NK-92 treated with Interleukin-12 subunit alpha and Interleukin-12 subunit beta, amount 100 ng/mL, for 24 hours (cell line): ENCODE results near the gene CREB5.
"Not testable (repeated sequence)": the region's sequence is repeated elsewhere in the genome, so short reads cannot be mapped to it uniquely, and the experiment has no call there.

Source experiments
- DNase-seq: peaks from one replicate; lab custom pipeline; 2025; lab: John Stamatoyannopoulos, UW

Gene CREB5

DNA sequence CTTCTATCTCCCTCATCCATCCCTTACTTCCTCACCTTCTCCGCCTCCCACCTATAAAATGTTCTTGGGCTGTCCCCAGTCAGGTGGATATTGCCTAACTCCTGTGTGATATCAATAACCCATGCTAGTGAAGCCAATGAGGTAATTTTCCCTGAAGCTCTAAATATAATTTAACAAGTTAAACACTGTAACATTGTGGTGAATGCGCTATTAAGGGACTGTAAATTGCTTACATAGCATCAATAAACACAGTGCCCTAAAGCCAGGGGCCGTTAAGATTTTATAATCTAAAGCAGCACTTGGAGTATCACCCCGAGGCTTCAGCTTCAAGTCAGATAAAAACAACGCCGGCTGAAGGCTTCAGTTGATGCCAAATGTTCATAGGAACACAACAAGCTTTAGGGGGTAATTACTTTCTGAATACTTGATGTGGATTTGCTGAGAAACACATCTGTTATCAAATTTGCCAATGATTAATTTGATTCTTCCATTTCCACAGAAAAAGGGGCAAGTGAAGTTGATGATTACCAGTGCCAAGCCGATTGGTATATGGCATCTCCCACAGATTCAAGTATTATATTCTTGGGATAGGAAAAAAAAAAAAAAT lies 138.4 kb downstream of the CREB5 start:
- DNase-seq: no peak

GRCh38 chr7:28551331-28551730 lies 139.0 kb downstream of the CREB5 start:
- no peak for DNase-seq

DNA sequence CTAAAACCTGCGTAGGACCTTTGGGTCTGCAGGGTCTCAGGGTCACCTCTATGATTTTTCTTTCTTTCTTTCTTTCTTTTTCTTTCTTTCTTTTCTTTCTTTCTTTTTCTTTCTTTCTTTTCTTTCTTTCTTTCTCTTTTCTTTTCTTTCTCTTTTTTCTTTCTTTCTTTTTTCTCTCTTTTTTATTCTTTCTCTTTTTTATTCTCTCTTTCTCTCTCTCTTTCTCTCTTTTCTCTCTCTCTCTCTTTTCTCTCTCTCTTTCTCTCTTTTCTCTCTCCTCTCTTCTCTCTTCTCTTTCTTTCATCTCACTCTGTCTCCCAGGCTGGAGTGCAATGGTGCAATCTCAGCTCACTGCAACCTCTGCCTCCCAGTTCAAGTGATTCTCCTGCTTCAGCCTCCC lies 139.4 kb downstream of the CREB5 start:
- not testable (repeated sequence) for DNase-seq

GRCh38 chr7:28554802-28555471 lies 142.6 kb downstream of the CREB5 start:
- no peak for DNase-seq

GRCh38 chr7:28556025-28556424 lies 143.7 kb downstream of the CREB5 start:
- DNase-seq: no peak

- no peak for DNase-seq
Observed at GRCh38 chr7:28556671-28557070, 144.4 kb downstream of the CREB5 start.

GRCh38 chr7:28558236-28558635 lies 145.9 kb downstream of the CREB5 start:
- DNase-seq: no peak

DNA sequence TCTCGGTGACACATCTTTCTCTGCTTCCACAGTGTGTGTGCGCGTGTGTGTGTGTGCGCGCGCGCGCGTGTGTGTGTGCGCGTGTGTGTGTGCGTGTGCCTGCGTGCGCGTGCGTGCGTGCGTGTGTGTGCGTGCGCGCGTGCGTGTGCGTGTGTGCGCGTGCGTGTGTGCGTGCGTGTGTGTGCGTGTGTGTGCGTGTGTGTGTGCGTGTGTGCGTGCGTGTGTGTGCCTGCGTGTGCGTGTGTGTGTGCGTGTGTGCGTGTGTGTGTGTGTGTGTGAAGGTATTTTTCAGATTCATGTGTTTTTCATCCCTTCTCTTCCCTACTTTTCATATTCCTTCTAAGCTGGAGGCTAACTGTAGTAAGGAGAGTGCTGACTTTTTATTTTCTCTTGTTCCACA lies 148.4 kb downstream of the CREB5 start:
- no peak for DNase-seq

DNA sequence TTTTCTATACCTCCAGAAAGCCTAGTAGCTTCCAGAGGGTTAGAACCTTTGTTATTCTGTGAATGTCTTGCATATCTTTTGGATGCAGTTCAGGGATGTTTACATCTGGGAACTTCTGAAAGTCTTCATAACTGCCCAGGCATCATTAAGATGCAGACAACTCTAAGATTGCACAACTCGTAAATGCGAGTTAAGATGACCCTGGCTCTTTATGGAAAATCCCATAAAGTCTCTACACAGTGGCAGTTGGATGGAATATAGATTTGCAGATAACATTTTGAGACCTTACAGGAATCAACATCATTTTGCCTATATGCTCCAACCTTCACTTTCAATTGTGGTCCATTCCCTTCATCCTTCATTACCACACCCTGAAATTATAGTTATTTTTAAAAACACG lies 151.7 kb downstream of the CREB5 start:
- no peak for DNase-seq

DNA sequence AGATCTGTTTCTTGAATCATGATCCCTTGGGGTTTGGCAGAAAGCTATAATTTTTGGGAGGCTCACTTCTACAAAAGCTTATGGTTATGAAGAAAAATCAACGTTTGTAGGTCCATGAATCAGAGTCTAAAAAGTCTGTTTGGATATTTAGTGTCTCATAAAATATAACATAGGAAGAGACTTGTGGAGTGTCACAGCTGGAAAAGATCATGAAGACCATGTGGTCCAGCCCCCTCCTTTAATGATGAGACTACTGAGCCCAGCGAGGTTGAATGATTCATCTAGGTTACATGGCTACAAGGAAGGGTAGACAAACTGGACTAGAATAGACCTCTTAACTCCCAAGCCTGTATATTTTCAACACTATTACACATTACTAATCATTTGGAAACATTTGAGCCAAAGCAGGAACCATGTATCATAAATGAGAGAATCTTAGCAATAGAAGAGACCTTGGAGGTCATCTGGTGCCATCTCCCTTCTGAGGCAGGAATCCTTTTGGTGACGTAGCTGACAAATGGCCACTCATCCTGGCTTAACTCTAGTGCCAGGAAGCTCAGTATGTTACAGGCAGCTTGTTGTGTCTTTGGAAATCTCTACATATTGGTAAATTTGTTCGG lies 152.5 kb downstream of the CREB5 start:
- DNase-seq: no peak

GRCh38 chr7:28565980-28566379 lies 153.7 kb downstream of the CREB5 start:
- DNase-seq: no peak

DNA sequence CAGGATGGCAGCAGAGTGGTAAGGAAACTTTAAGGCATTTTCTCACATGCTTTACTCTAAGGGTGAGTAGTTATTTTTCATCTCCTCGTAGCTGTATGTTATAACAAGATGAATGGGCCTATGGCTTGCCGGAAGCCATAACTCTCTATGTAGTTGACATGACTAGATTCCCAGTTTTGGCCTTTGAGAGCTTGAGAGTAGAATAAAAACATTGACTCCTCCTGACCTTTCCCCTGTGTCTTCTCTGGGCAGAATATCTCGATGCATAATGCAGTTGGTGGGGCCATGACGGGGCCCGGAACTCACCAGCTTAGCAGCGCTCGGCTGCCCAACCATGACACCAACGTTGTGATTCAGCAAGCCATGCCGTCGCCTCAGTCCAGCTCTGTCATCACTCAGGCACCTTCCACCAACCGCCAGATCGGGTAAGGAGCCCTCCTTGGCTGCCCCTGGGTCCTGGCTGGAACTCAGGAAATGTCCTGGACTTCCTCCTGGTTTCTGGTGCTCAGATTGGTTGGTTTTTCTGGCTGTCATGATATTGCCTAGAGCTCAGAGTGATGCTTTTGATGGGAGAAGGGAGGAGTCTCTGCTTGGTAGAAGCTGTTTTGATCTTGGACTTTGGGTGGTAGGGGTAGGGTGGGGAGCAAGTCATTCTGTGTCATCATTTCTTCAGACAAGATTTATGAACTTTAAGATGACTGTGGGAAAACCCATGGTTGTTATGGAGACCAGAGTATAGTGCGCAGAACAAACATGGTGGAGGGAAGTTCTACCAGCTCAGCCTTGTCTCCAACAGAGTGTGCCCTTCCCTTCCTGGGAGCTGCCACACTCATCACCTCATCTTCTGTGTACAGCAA lies 158.0 kb downstream of the CREB5 start:
- DNase-seq: no peak

- DNase-seq: no peak
Observed at GRCh38 chr7:28570970-28571288, 158.6 kb downstream of the CREB5 start.

DNA sequence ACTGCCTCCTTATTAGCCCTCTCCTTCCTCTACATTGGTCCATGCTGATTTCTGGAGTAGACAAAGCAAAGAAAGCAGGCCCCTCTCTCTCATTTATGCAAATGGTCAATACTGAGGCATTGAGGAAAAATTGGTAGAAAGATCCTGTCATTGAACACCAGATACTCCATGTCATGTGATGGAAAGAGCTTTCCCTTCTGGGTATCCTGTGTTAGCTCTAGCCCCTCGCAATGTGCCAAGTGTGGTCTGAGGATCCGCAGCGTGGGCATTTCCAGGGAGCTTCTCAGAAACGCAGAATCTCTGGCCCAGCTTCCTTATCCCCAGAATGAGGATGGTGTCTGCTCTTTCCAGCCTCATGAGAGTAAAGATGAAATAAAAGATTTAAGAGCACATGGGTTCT lies 159.1 kb downstream of the CREB5 start:
- DNase-seq: no peak

GRCh38 chr7:28572321-28573058 lies 160.2 kb downstream of the CREB5 start:
- no peak for DNase-seq

DNA sequence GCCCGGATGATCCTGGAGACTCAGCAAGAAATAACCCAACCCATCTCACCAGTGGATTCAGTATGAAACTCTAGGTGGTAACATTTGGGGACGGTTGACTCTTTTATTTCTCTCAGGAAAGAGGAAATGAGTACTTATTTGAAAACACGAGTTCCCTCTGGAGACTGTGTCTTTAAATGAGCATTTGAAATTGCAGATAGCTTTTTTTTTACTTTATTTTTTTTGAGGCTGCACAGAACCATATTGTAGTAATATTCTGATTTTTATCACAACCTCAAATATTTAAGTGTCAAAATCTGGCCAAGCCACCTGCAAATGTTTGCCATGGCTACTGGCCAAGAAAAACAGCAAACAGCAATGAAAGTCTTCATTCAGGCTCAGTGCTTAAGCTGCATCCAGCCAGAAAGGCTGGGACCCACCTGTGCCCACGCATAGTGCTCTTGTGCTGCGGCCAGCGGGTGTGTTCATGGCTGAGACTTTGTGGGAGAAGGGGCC lies 160.8 kb downstream of the CREB5 start:
- no peak for DNase-seq

- no peak for DNase-seq
Observed at GRCh38 chr7:28573651-28574301, 161.5 kb downstream of the CREB5 start.

DNA sequence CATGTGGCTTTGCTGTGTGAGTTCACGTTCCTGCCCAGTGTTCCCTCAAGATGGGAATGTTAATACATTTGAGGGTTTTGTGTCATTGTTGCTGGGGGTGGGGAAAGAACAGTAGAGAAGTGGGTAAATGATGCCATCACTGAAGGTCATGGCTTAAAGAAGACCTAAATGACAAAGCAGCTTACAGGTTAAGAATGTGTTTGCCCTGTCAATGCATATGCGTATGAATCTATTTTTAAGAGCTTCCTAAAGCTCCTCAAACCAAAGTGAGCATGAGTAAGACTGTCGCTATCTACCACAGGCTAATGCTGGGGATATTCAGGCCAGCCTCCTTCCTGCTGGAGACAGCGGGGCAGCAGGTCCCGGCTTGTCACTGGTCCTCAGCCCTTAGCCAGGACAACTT lies 162.9 kb downstream of the CREB5 start:
- no peak for DNase-seq

DNA sequence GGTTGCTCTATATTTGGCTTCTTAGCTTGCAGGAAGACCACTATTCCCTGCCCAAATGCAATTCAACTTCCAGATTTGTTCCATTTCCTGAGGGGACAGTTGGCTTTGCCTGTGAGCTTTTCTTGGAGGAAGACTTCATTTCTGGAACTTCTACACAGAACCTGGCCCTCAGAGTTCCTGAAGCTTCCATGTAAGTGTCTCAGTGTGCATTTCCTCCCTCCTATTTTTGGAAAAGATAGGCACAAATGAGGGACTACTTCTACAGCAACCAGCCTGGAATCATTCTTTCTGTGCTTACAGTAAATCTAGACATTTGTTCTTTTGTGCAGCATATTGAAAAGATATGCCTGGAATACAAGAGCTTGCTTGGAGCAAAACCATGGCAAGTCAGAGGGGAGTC lies 164.3 kb downstream of the CREB5 start:
- no peak for DNase-seq

DNA sequence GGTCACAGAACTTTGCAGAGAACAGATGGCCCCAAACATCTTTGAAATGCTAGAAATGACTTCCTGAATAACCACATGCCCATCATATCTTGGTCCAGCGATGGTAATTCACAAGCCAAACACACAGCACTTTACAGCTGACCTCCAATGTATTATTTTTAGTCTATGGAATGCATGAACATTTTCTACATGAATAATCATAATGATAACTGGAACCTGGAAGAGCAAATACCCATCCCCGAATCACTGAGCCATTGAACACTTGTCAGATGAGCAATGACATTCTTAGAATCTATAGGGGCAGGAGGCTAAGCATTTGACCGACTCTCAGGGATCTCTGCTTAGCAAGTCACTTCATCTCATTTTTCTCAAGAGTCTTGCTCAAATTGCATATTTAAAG lies 167.3 kb downstream of the CREB5 start:
- no peak for DNase-seq

GRCh38 chr7:28580665-28581064 lies 168.3 kb downstream of the CREB5 start:
- no peak for DNase-seq
